Measurements from ENCODE around the gene EXOC2. TPM values are rescaled to one million over a fixed set of nuclear protein-coding genes. Genes with fewer than 3 reads are reported as not detected.

EXOC2 gene
- total RNA-seq, 2 donors from 2014 or later, result 12.9 to 16.1 TPM

DNA sequence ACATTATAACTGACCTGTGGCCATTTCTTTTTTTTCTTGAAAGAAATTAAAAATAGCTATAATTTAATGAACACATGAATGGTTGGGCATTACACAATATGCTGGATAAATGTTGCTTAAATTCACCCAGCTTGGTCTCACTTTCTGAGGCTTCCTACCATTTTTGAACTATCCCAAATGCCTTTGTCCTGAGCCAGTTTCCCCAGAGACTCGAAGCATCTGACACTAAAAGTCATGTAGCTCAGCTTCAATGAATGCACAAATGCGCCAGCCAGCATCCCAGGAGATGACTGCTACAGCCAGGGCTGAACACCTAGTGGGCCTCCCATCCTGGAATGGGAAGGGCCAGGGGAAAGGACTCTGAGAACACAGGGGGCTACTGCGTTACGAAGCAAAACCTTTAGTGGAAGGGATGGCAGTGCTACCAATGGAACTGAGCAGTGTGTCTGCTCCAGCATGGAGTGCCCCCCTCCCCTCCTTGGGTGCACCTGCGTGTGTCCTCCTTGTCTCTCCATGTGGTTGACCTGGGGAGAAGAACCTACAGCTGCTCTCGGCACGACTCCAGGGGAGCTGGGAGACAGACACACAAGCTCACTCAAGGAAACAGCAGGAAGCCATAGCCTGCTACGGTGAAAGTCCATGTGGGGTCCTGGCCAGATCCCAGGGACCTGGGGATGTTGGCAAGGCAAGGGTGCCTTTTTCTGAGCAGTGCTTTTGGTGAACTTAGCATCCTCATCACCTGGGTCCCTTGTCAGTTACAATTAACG, 240.5 kb downstream of the EXOC2 start:
- H3K36me3 ChIP-seq, result no peaks in the 10 kb centered on the region
- DNase-seq (ENCODE audit: low spot score), result no peak
- H3K27ac ChIP-seq, result no peak overlapping the region
- no peak overlapping the region for H3K4me3 ChIP-seq
- no peaks in the 10 kb centered on the region for H3K9me3 ChIP-seq
- TF ChIP-seq, protein P1, sequence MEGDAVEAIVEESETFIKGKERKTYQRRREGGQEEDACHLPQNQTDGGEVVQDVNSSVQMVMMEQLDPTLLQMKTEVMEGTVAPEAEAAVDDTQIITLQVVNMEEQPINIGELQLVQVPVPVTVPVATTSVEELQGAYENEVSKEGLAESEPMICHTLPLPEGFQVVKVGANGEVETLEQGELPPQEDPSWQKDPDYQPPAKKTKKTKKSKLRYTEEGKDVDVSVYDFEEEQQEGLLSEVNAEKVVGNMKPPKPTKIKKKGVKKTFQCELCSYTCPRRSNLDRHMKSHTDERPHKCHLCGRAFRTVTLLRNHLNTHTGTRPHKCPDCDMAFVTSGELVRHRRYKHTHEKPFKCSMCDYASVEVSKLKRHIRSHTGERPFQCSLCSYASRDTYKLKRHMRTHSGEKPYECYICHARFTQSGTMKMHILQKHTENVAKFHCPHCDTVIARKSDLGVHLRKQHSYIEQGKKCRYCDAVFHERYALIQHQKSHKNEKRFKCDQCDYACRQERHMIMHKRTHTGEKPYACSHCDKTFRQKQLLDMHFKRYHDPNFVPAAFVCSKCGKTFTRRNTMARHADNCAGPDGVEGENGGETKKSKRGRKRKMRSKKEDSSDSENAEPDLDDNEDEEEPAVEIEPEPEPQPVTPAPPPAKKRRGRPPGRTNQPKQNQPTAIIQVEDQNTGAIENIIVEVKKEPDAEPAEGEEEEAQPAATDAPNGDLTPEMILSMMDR (IDR thresholded peaks at IDR 0.05), result no peak
- no peaks in the 10 kb centered on the region for H3K27me3 ChIP-seq
- H3K4me1 ChIP-seq, result peaks cover 0 to 5% of the 10 kb centered on the region in 2 donors

DNA sequence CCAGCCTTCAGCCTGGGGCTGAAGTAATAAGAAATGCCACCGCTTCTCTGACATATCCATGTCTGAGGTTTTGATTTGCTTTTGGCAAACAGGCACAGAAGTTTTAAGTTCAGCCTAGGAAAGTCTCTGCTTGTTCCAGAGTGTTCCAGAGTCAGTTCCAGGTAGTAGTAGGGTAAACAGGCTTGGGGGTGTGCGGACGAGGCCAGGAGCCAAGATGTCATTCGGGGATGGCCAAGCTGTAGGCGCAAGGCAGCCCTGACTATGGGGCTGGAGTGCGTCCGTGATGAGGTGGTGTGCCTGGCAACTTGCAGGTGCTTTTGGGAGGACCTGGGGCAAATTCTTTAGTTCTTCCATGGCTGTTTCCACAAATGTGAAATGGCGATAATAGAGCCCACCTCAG, 241.1 kb downstream of the EXOC2 start:
- no peak for DNase-seq (ENCODE audit: low spot score)
- H3K9me3 ChIP-seq, result no peaks in the 10 kb centered on the region
- H3K36me3 ChIP-seq, result no peaks in the 10 kb centered on the region
- H3K27ac ChIP-seq, result no peak overlapping the region
- TF ChIP-seq, protein P1 (IDR thresholded peaks at IDR 0.05), result no peak
- peaks cover 0 to 5% of the 10 kb centered on the region in 2 donors for H3K4me1 ChIP-seq
- no peaks in the 10 kb centered on the region for H3K27me3 ChIP-seq
- no peak overlapping the region for H3K4me3 ChIP-seq

DNA sequence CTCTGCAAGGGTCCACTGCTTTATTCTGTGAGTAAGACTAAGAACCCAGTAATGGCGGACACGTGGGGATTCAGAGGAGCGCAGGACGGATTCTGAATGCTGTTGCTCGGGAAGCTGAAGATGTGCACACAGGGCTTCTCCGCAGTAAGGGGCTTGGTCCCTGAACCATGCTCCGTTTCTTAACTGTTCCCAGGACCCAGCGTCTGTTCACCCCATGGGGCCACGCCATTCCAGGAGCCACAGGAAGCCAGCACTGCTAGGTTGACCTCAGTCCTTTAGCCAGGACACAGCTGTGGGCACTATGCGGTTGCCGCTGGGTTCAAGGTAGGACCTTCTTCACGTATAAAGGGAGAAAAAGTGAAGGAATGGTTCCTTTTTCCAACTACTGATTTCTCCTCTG, 241.6 kb downstream of the EXOC2 start:
- TF ChIP-seq, protein P1 (IDR thresholded peaks at IDR 0.05), result no peak
- H3K4me3 ChIP-seq, result no peak overlapping the region
- DNase-seq (ENCODE audit: low spot score), result no peak
- H3K36me3 ChIP-seq, result no peaks in the 10 kb centered on the region
- H3K4me1 ChIP-seq, result peaks cover 0 to 5% of the 10 kb centered on the region in 2 donors
- no peaks in the 10 kb centered on the region for H3K27me3 ChIP-seq
- H3K27ac ChIP-seq, result no peak overlapping the region
- H3K9me3 ChIP-seq, result no peaks in the 10 kb centered on the region

DNA sequence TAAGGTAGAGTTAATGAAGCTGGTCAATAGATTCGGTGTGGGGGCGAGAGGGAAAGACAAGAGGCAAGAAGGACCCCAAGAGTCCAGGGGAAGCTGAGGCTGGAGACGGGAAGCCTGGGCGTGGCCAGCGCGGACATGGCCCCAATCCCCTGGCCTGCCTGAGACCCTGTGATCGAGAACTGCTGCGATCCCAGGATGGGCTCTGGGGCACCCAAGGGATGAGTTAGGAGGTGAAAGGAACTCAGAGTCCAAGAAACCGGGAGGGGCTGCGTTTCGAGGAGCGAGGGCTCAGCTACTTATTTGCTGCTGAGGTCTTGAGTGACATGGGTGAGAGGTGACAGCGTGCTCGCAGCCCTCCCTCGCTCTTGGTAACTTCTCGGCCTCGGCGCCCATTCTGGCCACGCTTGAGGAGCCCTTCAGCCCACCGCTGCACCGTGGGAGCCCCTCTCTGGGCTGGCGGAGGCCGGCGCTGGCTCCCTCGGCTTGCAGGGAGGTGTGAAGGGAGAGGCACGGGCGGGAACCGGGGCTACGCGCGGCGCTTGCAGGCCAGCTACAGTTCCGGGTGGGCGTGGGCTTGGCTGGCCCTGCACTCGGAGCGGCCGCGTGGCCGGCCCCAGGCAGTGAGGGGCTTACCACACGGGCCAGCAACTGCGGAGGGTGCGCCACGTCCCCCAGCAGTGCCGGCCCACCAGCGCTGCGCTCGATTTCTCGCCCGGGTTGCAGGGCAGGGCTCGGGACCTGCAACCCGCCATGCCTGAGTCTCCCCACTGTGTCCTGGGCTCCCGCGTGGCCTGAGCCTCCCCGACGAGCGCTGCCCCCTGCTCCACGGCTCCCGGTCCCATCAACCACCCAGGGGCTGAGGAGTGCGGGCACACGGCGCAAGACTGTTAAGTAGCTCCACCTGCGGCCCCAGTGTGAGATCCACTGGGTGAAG, 243.2 kb downstream of the EXOC2 start:
- Histone ChIP-seq H3K27me3 (no peaks in the 10 kb centered on the region), H3K27ac (no peak overlapping the region), H3K4me3 (no peak overlapping the region), H3K4me1 (peaks cover 0 to 5% of the 10 kb centered on the region in 2 donors), H3K36me3 (no peaks in the 10 kb centered on the region), H3K9me3 (no peaks in the 10 kb centered on the region)
- no peak for DNase-seq (ENCODE audit: low spot score)
- TF ChIP-seq, protein P1 (IDR thresholded peaks at IDR 0.05), result no peak

DNA sequence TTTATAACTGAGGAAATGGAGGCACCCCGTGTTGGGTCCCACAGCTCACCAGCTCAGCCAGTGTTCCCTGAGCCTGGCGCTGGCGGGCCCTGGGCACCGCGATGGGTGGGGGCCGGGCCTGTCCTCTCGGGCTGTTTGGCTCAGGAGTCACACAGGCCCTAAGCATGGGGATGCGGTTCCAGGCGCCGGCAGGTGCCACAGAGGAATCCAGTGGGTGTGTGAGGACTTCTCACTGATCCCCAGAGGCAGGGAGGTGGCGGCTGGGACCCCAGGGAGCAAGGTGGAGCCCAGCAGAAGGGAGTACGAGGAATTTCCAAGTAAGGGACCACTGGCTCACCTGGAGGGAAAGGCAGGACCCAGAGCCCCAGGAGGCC, 243.9 kb downstream of the EXOC2 start:
- no peaks in the 10 kb centered on the region for H3K9me3 ChIP-seq
- H3K4me1 ChIP-seq, result peaks cover 0 to 5% of the 10 kb centered on the region in 2 donors
- no peaks in the 10 kb centered on the region for H3K27me3 ChIP-seq
- H3K36me3 ChIP-seq, result no peaks in the 10 kb centered on the region
- H3K27ac ChIP-seq, result no peak overlapping the region
- TF ChIP-seq, protein P1 (IDR thresholded peaks at IDR 0.05), result no peak
- H3K4me3 ChIP-seq, result no peak overlapping the region
- no peak for DNase-seq (ENCODE audit: low spot score)

Data from right atrium auricular region (tissue), 2 donors.